ENCODE measurements around the gene ROR1. TPM values are rescaled to one million over a fixed set of nuclear protein-coding genes. Genes with fewer than 3 reads are reported as not detected.

Gene ROR1
- total and polyA plus RNA-seq, 2 of the 13 experiments (the other 11 are each of a cell fraction or from before 2014, with no cell fraction given), result 0.58 to 2.3 TPM

DNA sequence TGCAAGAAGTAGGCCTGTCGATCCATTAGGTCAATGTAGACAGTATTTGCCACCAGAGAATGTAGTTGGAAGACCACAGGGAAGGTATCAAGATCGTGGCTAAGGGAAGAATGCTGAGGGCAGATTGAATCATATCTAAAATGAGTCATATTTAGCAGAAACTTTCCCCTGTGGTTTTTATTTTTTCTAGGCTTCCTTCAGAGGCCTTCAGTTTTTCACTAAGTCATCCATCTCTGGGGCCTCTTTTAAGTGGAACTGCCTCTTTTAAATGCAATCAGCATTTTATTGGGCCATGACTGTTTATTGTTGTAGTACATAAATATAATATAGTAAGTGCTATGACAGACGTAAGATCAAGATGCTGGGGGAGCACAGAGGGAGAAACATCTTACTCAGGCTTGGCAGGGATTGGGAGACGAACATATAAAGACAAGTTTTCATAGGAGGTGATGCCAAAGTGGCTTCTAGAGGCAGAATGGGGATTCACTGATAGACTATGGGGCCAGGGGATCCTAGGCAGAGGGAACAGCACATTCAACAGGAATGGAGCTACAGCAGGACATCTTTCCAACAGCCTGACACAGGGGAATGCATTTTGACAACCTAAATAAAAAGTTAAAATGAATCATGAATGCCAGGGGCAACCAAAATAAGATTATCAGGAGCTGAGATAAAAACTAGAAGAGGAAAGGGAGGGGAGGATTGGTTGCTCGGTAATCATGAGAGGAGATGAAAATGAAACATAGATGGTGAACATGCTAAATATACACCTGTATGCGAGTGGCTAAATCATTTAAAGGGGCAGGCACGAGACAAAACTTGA, 449.7 kb downstream of the ROR1 start:
- Histone ChIP-seq H3K27ac (ENCODE audit: extremely low read length, insufficient read depth, low read length) (no peak overlapping the region), H2AFZ (ENCODE audit: low read length) (no peak overlapping the region), H3K4me3 (replicated peaks in 1 of 3; ENCODE audit: insufficient read depth in 1 of 3, low read depth in 2 of 3, low read length in 3 of 3) (no peak overlapping the region), H3K9me3 (ENCODE audit: low read length) (no peaks in the 10 kb centered on the region), H3K4me1 (ENCODE audit: insufficient read depth, low read length) (no peaks in the 10 kb centered on the region), H3K79me2 (ENCODE audit: insufficient read depth, low read length) (no peaks in the 10 kb centered on the region), H3K36me3 (replicated peaks in 1 of 2; ENCODE audit: control insufficient read depth in 1 of 2, insufficient read depth in 2 of 2, low read length in 2 of 2) (no peaks in the 10 kb centered on the region), H3K4me2 (ENCODE audit: low read depth, low read length) (no peak overlapping the region), H4K20me1 (ENCODE audit: insufficient read depth, low read length) (no peaks in the 10 kb centered on the region), H3K27me3 (ENCODE audit: control insufficient read depth in 1 of 2, insufficient read depth in 2 of 2, low read length in 2 of 2) (0 out of 5 replicates have a peak, but pooled peaks cover 0 to 4% of the 10 kb centered on the region in 2 experiments), H3K9ac (ENCODE audit: insufficient read depth, low read depth, low read length) (no peak overlapping the region)
- CTCF ChIA-PET (ENCODE audit: low intra/inter-chr PET ratio, low total read pairs), result no interaction called here
- no peak for ATAC-seq
- POLR2A ChIA-PET, result no interaction called here
- TF ChIP-seq ZNF160 (CRISPR knock-in tag; IDR thresholded peaks at IDR 0.05) (no peak), ZNF776 (CRISPR knock-in tag; IDR thresholded peaks at IDR 0.05) (no peak), ZFYVE20 (CRISPR knock-in tag; IDR thresholded peaks at IDR 0.05; ENCODE audit: borderline replicate concordance, low read depth) (no peak), POGZ (CRISPR knock-in tag; IDR thresholded peaks at IDR 0.05) (no peak), CC2D1A (CRISPR knock-in tag; IDR thresholded peaks at IDR 0.05) (no peak), ATF7 (IDR thresholded peaks at IDR 0.05) (no peak), ATF7 (CRISPR knock-in tag; IDR thresholded peaks at IDR 0.05) (no peak), HCFC1 (IDR thresholded peaks at IDR 0.05; ENCODE audit: low read depth, low read length) (no peak), ZNF446 (CRISPR knock-in tag; IDR thresholded peaks at IDR 0.05) (no peak)
- TF ChIP-seq, protein P1, sequence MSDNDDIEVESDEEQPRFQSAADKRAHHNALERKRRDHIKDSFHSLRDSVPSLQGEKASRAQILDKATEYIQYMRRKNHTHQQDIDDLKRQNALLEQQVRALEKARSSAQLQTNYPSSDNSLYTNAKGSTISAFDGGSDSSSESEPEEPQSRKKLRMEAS (IDR thresholded peaks at IDR 0.05), result no peak
- TF ChIP-seq, protein P2, sequence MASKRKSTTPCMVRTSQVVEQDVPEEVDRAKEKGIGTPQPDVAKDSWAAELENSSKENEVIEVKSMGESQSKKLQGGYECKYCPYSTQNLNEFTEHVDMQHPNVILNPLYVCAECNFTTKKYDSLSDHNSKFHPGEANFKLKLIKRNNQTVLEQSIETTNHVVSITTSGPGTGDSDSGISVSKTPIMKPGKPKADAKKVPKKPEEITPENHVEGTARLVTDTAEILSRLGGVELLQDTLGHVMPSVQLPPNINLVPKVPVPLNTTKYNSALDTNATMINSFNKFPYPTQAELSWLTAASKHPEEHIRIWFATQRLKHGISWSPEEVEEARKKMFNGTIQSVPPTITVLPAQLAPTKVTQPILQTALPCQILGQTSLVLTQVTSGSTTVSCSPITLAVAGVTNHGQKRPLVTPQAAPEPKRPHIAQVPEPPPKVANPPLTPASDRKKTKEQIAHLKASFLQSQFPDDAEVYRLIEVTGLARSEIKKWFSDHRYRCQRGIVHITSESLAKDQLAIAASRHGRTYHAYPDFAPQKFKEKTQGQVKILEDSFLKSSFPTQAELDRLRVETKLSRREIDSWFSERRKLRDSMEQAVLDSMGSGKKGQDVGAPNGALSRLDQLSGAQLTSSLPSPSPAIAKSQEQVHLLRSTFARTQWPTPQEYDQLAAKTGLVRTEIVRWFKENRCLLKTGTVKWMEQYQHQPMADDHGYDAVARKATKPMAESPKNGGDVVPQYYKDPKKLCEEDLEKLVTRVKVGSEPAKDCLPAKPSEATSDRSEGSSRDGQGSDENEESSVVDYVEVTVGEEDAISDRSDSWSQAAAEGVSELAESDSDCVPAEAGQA (IDR thresholded peaks at IDR 0.05; ENCODE audit: low read depth), result no peak
- TF ChIP-seq, protein P2 (CRISPR knock-in tag; IDR thresholded peaks at IDR 0.05; ENCODE audit: borderline replicate concordance), result no peak
- TF ChIP-seq, protein P3, sequence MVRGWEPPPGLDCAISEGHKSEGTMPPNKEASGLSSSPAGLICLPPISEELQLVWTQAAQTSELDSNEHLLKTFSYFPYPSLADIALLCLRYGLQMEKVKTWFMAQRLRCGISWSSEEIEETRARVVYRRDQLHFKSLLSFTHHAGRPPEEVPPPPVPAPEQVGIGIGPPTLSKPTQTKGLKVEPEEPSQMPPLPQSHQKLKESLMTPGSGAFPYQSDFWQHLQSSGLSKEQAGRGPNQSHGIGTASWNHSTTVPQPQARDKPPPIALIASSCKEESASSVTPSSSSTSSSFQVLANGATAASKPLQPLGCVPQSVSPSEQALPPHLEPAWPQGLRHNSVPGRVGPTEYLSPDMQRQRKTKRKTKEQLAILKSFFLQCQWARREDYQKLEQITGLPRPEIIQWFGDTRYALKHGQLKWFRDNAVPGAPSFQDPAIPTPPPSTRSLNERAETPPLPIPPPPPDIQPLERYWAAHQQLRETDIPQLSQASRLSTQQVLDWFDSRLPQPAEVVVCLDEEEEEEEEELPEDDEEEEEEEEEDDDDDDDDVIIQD (CRISPR knock-in tag; IDR thresholded peaks at IDR 0.05; ENCODE audit: low read depth), result no peak
- intact Hi-C loops (cut with micrococcal nuclease; ENCODE audit: unreplicated experiment) (no loop called here), in situ Hi-C loops (cut with HindIII; ENCODE audit: extremely low pct_ligation_motif_present, low pct_unique_long_range_greater_than_20kb) (no loop called here)
- WGBS (ENCODE audit: low lambda C conversion rate), result 10% methylated on average over 7 of the region's 7 CpGs
- FAIRE-seq, result no peak
- no TSS peak for BruUV-seq (replicated peaks)
- no peak for DNase-seq (ENCODE audit: low spot score)

Measured in HepG2 (cell line).